Fibroblast of lung (primary cell): ENCODE results near the gene RAP1GAP2.

Experiments
- CTCF ChIP-seq, 2 donors: IDR thresholded peaks in 1 of 2; conservative IDR thresholded peaks in 1 of 2; 1 replicate in 1 of 2; 2 replicates in 1 of 2; pipeline ENCODE4 v1.5.1; 2011 to 2012; ENCODE audit warnings: low read length in 2 of 2, control low read depth in 1 of 2, inconsistent platforms in 1 of 2, low read depth in 1 of 2, mild to moderate bottlenecking in 1 of 2
- EZH2 ChIP-seq: IDR thresholded peaks from 2 replicates; pipeline ENCODE4 v1.5.1; 2012; ENCODE audit warnings: low read length, control low read depth, mild to moderate bottlenecking; ENCODE audit errors: missing control alignments

- no peak for TF ChIP-seq CTCF (conservative IDR thresholded peaks at IDR 0.05 in 1 of 2, IDR thresholded peaks at IDR 0.05 in 1 of 2; ENCODE audit: low read depth in 1 of 2, low read length in 2 of 2)
- TF ChIP-seq EZH2, result no peak
These were observed 113.1 kb downstream of the RAP1GAP2 start for GRCh38 chr17:2909175-2909845.
